Gastroesophageal sphincter (tissue), 3 donors: ENCODE measurements around the gene SCAP.

Experiments used
- EP300 ChIP-seq: sonication (generic); formaldehyde crosslinking; IDR thresholded peaks from one replicate; pipeline ENCODE4 v1.6.1; 2017; ENCODE audit warnings: antibody characterized with exemption, mild to moderate bottlenecking
- POLR2A ChIP-seq, 2 donors: fragments of 450-650 bp; IDR thresholded peaks; one replicate each; pipeline ENCODE4 v1.6.1; 2017; ENCODE audit warnings: antibody characterized with exemption in 2 of 2, mild to moderate bottlenecking in 2 of 2, moderate library complexity in 1 of 2
- POLR2AphosphoS5 ChIP-seq: sonication (generic); formaldehyde crosslinking; IDR thresholded peaks from one replicate; pipeline ENCODE4 v1.6.1; 2017; ENCODE audit warnings: antibody characterized with exemption
- TF ChIP-seq, protein P1 (sequence below), 4 experiments: fragments of 200-600 bp in 2 of 4; fragments of 450-650 bp in 2 of 4; sonication (generic) in 1 of 4; IDR thresholded peaks; one replicate each; pipeline ENCODE4 v1.5.1; 2017 to 2019; ENCODE audit warnings: antibody characterized with exemption in 4 of 4, mild to moderate bottlenecking in 2 of 4, moderate library complexity in 2 of 4

DNA sequence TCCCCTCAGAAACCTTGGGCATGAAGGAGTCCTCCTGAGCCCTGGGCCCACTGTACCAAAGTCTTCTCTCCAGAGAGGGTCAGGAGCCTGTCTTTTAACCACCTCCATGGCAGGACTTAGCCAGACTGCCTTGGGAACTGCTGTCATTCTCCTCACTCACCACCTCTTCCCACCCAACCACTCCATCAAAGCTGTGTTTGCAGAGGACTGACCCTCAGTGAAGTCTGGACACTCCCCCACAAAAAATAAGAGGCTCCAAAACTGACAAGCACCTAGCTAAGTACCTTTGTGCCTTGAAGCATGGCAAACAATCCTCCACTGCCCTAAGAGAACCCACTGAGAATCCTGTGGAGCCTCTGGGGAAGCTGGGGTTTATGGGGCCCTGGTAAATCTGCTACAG is 2.3 kb upstream of the SCAP start:
- TF ChIP-seq, protein P1, sequence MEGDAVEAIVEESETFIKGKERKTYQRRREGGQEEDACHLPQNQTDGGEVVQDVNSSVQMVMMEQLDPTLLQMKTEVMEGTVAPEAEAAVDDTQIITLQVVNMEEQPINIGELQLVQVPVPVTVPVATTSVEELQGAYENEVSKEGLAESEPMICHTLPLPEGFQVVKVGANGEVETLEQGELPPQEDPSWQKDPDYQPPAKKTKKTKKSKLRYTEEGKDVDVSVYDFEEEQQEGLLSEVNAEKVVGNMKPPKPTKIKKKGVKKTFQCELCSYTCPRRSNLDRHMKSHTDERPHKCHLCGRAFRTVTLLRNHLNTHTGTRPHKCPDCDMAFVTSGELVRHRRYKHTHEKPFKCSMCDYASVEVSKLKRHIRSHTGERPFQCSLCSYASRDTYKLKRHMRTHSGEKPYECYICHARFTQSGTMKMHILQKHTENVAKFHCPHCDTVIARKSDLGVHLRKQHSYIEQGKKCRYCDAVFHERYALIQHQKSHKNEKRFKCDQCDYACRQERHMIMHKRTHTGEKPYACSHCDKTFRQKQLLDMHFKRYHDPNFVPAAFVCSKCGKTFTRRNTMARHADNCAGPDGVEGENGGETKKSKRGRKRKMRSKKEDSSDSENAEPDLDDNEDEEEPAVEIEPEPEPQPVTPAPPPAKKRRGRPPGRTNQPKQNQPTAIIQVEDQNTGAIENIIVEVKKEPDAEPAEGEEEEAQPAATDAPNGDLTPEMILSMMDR (IDR thresholded peaks at IDR 0.05), result no peak
- TF ChIP-seq POLR2A (IDR thresholded peaks at IDR 0.05), result no peak
- TF ChIP-seq EP300, result no peak
- TF ChIP-seq POLR2AphosphoS5, result no peak
